Right lobe of liver (tissue), 4 donors: ENCODE results near the gene RRM1.

Experiments
- POLR2A ChIP-seq: fragments of 450-650 bp; IDR thresholded peaks from one replicate; pipeline ENCODE4 v1.6.1; 2017; ENCODE audit warnings: antibody characterized with exemption, mild to moderate bottlenecking
- TF ChIP-seq, protein P1 (sequence below), 4 donors: fragments of 200-600 bp in 3 of 4; fragments of 450-650 bp in 1 of 4; IDR thresholded peaks; one replicate each; pipeline versions ENCODE4 v1.5.1 to v1.8.0; 2016 to 2022; ENCODE audit warnings: antibody characterized with exemption in 4 of 4, mild to moderate bottlenecking in 2 of 4
- donor health status: DM: no; HTN: no; CAD: no.
- donor health status: DM: no; HTN: no; CAD: no.
- donor health status: DM: no; HTN: yes; CAD: no.

GRCh38 chr11:4065601-4066377 is 28.8 kb upstream of the RRM1 start:
- TF ChIP-seq, protein P1, sequence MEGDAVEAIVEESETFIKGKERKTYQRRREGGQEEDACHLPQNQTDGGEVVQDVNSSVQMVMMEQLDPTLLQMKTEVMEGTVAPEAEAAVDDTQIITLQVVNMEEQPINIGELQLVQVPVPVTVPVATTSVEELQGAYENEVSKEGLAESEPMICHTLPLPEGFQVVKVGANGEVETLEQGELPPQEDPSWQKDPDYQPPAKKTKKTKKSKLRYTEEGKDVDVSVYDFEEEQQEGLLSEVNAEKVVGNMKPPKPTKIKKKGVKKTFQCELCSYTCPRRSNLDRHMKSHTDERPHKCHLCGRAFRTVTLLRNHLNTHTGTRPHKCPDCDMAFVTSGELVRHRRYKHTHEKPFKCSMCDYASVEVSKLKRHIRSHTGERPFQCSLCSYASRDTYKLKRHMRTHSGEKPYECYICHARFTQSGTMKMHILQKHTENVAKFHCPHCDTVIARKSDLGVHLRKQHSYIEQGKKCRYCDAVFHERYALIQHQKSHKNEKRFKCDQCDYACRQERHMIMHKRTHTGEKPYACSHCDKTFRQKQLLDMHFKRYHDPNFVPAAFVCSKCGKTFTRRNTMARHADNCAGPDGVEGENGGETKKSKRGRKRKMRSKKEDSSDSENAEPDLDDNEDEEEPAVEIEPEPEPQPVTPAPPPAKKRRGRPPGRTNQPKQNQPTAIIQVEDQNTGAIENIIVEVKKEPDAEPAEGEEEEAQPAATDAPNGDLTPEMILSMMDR (IDR thresholded peaks at IDR 0.05) = no peak
- TF ChIP-seq POLR2A = no peak
